NCI-H1436 treated with DMSO at 0.1 percent for 48 hours (cell line): ENCODE data around the gene PTAFR.

Experiments
- DNase-seq: peaks from one replicate; lab custom pipeline; 2025; lab: John Stamatoyannopoulos, UW

Gene PTAFR

GRCh38 chr1:28176492-28177470, at the start of gene PTAFR:
Gene PTAFR (minus strand): TSS chr1:28176690. CDS start chr1:28151021, 25,669 bp downstream.
- DNase-seq = no peak

GRCh38 chr1:28213315-28213714, 36.8 kb upstream of the PTAFR start:
- no peak for DNase-seq

DNA sequence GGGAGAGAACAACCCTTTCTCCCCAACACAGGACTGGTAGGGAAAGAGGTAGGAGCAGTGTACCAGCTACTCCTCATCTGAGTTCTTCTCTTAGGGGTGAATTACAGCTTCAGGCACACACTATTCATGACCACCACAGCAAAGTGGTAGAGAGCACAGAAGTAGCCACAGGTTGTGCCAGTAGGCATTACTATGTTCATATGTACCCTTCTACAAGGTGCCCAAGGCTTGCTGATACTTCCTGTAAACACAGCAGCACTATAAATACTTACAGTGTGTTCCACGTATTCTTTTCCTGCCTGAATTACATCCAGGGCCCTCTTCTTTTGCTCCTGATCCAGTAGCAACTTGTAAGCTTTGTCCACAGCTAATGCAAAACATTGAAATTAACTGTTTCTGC, 33.2 kb upstream of the PTAFR start:
- DNase-seq = no peak

DNA sequence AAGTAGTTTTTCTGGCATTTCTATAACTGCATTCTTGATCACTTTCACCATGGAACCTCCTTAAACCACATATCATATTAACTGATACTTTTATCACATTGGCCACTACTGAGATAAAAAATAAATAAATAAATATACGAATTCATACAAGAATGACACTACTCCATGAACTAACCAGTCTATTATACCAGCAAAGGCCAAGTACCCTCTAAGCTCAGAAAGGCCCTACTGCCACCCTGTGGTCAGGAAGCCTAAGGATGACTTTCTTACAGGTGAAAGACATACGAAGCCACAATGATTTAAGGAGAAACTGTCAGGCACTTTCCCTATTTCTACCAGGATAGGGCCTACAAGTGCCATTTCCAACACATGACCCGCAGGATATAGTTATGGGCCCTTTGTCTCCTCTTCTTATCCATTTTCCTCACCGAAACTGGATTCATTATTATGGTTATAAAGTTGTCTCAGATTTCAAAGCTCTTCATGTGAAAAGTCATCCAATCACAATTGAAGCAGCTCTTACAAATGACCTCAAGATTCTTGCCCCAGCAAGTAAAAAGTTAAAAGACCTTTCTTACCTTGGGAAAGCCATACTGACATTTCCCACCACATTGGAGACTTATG, 32.4 kb upstream of the PTAFR start:
- no peak for DNase-seq

- no peak for DNase-seq
Measured at GRCh38 chr1:28205243-28205642, 28.8 kb upstream of the PTAFR start.

GRCh38 chr1:28200234-28200873, 23.9 kb upstream of the PTAFR start:
- DNase-seq = no peak

DNA sequence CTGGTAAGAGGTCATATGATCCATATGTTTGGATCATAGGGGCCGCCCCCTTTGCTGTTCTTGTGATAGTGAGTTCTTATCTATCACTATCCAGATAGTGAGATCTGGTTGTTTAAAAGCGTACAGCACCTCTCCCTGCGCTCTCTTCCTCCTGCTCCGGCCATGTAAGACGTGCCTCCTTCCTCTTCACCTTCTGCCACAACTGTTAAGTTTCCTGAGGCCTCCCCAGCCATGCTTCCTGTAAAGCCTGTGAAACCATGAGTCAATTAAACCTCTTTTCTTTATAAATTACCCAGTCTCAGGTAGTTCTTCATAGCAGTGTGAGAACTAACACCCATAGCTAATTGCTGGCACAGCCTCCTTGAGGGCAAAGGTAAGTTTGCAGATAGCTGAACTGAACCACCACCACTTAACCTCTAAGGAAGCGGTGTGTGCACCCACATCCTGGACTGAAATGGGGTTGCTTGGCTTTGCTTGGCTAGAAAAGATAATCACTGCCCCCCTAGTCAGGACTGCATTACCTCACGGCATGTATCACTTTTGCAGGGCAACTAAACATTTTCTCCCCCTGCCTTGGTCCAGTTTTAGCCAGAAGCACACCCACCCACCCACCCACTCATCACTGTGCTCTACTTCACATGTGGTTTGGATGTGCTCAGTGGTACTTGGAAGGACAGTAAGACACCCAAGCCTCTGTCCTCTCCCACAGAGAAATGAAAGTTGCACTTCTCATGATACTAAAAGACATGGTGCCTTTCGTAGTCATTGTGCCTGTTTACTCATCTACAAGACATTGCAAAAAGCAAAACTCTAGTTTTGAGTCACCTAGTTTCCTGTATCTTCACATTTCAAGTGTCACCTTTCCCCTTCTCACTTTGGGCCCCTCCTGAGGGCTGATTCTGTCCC, 23.1 kb upstream of the PTAFR start:
- no peak for DNase-seq

GRCh38 chr1:28197682-28198415, 21.4 kb upstream of the PTAFR start:
- no peak for DNase-seq

DNA sequence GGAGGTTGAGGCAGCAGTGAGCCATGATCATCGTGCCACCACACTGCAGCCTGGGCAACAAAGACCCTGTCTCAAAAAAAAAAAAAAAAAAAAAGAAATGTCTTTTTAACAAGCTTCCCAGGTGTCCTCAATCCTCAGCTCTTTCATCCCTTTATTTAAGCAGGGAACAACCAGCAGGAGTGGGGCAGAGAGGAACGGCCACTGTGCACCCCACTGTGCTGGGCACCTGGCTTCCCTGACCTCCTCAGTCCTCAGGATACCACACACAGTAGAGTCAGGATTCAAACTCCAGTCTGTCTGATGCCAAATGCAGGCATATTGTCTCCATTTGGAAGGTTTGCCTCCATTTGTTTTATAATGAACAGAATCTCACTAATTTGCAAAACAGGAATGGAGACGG, 19.8 kb upstream of the PTAFR start:
- DNase-seq = no peak

DNA sequence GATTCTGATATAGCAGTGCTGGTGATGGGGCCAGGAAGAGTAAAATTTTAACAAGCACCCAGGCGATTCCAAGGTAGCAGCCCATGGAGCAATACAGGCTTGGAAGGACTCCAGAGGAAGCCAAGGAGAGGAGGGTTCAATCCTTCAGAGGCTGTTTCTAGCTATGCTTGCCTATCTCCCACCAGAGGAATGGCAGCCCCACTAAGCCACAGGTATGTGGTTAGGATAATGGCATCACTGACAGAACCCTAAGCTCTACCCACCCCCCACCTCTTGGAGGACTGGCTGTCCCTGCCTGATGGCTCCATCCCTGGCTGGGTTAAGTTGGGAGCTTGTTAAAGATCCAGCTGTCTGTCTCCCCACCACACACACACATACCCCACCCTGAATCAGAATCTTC, 19.3 kb upstream of the PTAFR start:
- DNase-seq = no peak

GRCh38 chr1:28194326-28195035, 18.0 kb upstream of the PTAFR start:
- DNase-seq = no peak

DNA sequence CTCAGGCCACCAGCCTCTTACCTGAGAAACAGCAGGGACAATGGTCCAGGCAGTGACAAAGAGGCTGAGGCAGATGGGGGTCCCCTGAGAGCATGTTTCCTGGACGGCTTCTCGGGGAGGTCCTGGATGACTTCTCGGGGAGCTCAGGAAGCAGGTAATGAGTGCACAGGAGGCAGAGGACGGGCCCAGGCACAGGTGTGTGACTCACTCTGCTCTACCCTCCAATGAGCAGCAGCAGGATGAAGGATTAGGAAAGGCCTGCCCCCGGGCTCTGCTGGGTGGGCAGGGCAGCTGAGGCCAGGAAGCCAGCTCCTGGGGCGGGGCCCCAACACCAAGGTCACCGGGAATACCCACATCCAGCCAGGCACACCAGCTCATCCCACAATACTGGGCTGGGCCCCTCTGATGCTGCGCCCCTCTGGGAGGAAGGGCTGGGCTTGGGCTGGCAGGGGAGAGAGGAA, 17.2 kb upstream of the PTAFR start:
- no peak for DNase-seq

DNA sequence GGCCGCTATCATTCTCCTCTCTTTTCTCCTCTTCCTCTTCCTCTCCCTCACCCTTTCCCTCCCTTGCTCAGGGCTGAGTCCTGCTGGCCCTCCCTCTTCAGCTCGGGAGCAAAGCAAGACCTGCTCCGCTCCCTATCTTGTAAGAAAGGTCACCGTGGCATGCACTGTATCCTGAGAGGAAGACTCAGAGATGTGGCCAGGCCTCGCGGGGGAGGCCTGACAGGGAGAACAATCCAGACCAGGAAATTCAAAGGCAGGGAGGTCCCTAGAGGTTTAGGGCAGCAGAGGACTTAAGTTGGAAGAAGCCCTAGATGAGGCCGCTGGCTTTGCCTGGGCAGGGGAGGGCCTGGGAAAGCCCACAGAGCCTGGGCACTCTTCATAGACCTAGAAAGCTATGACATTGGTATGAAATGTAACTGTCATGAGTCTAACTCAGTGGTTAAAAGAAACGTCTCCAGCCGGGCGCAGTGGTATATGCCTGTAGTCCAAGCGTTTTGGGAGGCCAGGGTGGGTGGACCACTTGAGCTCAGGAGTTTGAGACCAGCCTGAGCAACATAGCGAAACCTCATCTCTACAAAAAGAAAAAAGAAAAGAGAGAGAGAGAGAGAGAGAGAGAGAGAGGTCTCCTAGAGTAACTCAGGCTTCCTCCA, 14.6 kb upstream of the PTAFR start:
- DNase-seq = no peak

DNA sequence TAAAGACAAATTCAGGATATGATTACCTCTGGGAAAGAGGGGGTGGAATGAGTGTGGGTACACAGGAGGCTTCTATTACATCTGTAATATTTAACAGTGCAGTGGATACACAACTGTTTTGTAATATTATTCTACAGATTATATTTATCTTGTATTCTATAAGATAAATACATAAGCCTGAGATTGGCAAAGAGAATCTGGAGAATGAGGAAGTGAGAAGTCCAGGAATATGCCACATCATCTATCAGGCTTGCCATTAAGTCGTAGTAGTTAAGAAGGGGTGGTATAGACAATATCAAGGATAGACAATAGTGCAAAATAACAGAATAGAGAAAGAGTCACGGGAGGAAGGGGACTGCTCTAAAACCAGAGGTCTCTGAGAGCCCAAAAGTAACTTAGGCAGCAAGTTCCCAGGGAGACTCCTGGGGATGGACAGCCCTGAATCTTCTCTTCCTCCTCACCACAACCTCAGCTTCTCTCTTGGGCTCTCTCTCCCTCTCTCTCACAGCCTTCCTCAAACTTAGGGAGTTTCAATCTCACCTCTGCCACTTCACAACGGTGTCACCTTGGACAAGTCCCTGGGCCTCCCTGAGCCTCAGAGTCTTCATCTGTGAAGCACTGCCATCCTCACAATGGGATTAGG, 14.0 kb upstream of the PTAFR start:
- DNase-seq = no peak

DNA sequence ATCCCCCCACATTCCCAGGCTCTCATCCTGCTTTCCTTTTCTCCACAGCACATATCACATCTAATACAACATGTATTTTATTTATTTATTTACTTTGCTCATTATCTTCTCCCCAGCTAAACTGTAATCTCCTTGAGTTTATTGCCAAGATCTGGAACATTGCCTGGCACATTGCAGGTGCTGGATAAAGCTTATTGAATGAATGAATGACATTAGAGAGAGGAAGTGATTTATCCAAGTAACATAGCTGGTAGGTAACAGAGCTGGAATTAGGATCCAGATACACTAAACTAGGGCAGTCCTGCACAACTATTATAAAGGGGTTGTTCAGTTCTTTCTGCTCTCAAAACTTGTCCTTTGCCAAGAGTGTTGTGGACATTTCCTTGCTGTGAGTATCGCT, 8.6 kb upstream of the PTAFR start:
- DNase-seq = no peak

DNA sequence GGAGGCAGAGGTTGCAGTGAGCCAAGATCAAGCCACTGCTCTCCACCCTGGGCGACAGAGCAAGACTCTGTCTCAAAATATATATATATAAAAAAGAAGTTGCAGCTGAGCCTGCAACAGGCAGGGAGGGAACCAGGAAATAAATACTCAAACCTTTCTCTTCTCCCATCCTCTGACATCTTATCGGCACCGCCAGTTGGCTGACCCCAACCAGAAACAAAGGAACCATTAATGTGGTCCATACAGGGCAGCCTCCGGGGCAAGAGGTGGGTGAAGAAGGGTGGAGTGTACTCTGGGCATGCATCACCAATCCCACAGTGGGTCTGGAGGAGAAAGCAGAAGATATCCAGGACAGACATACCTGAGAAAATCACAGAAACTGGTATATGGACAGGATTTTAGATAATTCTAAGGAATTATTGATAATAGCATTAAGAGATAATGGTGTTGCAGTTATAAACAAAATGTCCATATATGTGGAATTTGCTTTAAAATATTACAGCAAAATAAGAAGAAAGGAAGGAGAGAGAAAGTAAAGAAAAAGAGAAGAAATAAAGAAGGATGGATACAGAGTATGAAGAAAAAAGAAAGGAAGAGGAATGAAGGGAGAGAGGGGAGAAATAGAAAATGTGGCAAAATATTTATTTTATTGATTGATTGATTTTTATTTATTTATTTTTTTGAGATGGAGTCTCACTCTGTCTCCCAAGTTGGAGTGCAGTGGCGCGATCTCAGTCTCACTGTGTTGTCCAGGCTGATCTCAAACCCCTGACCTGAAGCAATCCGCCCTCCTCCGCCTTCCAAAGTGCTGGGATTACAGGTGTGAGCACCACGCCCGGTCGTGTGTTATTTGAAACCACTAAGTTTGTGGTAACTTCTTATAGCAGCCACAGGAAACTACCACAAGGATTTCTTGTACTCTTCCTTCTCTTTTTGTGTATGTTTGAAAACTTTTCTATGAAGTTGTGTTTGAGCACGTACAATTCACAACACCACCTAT, 4.1 kb upstream of the PTAFR start:
- DNase-seq = no peak

DNA sequence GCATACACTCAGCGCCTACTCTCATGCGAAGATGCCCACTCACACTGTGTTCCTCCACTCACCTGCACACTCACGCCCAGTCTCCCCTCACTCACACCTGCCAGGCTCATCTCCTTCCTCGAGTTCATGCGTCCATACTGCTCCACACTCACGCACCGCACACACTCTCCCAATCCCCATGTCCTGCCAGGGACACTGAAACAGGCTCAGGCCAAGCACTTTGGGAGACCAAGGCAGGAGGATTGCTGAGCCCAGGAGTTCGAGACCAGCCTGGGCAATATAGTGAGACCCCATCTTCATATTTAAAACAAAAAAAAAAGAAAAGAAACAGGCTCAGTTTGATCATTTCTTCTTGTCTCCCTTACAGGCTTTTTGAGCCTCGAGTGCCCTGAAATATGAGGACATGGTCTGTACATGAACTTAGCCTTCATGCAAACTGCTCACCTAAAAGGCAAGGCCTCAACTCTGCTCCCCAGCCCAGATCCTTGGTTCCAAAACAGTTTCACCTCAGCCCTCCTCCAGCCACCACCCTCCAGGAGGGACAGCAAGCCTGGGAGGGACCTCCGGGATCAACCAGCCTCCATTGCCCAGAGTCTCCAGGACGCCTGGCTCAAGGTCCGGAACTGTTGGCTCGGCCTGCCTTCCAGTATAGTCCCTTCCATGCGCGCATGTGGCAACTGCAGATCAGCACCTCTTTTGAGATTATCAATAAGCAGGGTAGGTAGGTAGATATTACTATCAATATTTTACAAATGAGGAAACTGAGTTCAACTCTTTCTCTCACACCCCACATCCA, 2.4 kb upstream of the PTAFR start:
- no peak for DNase-seq
